Ishikawa (cell line): ENCODE measurements around the gene SETBP1.

ENCODE experiments used
- EGR1 ChIP-seq: IDR thresholded peaks from 2 replicates; pipeline ENCODE4 v1.6.1; 2012
- EP300 ChIP-seq: IDR thresholded peaks from 2 replicates; pipeline ENCODE4 v1.6.1; 2012; ENCODE audit warnings: borderline replicate concordance
- RAD21 ChIP-seq: IDR thresholded peaks from 2 replicates; pipeline ENCODE4 v1.6.1; 2012; ENCODE audit warnings: low read depth
- TEAD4 ChIP-seq: IDR thresholded peaks from 2 replicates; pipeline ENCODE4 v1.6.1; 2012
- ZBTB7A ChIP-seq: IDR thresholded peaks from 2 replicates; pipeline ENCODE4 v1.6.1; 2012; ENCODE audit warnings: low read depth

GRCh38 chr18:44935455-44935854 lies 254.8 kb downstream of the SETBP1 start:
- TF ChIP-seq EGR1 (no peak), TEAD4 (no peak), RAD21 (no peak), EP300 (no peak), ZBTB7A (no peak)
